COLO668 (cell line): ENCODE results near the gene RPL3.

Experiments
- DNase-seq: peaks from one replicate; lab custom pipeline; 2025; ENCODE audit not compliant: unreplicated experiment; lab: John Stamatoyannopoulos, UW

RPL3 gene

DNA sequence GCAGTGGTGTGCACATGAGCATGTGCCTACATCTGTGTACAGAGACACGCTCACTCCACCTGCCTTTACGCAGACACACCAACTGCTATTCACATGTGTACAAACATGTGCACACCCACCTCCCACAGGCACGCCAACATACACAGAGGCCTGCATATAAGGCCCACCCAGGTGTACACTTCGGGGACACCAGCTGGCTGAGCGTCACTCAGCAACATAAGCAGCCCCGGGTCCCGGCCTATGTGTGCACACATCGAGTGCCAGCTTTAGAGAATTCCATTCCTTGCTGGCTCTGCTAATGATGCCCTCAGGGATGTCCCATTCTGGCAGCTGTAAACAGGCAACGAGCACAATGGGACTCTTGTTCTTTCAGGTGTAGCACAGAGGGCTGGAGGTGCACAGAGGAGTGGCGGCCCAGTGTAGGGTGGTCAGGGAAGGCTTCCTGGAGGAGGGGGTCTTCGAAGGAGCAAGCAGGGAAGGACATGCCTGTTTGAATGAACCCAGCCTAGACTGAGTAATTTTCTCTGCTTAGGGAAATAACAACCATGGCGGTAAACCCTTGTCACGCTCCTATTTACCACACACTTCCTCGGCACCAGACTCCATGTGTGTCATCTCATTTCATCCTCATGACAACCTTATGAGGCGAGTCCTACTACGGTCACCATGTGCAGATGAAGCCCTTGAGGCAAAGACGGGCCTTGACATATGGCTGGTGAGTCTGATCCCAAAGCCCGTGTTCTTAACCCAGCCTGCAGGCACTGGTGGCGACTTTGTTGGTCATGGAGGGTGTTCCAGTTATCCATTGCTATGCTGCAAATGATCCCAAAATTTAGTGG is 35.1 kb downstream of the RPL3 start:
- DNase-seq: no peak

DNA sequence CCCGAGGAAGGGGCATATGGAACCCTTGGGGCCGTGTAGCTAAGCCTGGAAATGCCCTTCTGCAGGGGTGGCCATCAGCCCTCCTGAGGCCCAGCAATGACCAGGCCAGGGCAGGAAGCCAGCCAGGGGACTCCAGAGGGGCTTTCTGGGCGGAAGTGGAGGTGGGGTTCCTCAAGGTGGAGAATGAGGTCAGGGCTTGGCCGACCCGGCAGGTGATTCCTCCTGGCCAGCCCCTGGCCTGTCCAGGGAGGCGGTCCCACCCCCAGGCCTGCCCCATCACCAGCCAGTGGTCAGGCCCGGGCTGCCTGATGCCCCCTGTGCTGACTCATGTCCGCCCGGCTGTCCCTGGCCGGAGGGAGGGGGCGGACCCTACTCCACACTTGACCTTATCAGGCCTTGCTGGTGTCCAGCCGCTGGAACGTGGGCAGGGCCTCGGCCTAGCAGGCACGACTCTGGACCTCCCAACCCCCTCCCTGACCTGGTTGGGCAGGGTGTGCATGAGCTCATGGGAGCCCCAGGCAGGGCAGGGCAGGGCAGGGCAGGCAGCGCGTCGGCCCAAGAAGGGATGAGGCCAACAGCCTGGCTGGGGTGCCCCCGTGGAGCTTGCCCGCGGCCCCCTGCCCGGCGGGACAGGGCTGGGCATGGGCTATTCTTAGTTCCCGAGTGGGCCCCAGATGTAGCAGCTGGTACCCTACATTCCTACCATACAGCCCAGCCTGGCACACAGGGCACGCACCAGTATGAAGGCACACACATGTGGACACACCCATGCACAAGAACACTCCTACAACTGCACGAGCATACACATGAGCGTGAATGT is 35.9 kb downstream of the RPL3 start:
- DNase-seq: no peak

DNA sequence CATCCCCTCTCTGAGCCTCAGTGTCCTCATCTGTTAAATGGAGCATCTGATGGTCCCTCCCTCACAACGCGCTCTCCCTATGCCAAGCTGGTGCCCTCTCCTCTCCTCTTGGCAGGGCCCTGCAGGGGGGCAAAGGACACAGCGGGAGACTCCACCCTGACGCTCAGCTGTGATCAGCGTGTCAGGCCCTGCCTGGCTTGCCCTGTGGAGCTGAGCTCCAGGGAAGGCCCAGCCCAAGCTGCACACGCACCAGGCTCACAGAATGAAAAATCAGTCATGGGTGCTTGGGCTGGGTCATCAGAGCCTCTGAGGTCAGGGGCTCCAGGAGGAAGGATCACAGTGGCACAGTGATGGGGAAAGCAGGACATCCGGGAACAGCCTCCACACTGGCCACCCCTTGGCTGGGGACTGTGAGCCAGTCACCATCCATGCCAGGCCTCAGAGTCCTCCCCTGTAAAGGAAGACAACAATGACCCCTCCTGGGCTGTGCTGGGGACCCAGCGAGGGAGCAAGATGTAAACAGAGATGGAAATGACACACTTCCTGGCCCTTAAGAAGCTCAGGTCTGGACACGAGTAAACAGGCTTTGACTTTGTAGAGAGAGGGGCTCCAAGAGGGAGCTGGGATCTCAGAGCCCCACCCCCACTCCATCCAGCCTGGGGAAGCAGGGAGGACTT is 36.6 kb downstream of the RPL3 start:
- no peak for DNase-seq

DNA sequence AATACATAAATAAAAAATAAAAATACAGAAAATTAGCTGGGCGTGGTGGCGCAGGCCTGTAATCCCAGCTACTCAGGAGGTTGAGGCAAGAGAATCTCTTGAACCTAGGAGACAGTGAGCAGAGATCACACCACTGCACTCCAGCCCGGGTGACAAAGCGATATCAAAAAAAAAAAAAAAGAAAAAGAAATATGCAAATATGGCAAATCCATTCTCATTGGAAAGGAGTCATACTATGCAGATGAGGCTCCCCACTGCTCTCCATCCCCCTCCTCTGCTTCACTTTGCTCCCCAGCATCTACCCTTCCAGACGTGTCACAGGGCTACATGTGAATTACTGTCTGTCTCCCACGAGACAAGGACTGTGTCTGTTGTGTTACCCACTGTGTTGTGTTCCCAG is 38.3 kb downstream of the RPL3 start:
- DNase-seq: no peak

- DNase-seq: no peak
These were observed 39.2 kb downstream of the RPL3 start for GRCh38 chr22:39280250-39280649.

DNA sequence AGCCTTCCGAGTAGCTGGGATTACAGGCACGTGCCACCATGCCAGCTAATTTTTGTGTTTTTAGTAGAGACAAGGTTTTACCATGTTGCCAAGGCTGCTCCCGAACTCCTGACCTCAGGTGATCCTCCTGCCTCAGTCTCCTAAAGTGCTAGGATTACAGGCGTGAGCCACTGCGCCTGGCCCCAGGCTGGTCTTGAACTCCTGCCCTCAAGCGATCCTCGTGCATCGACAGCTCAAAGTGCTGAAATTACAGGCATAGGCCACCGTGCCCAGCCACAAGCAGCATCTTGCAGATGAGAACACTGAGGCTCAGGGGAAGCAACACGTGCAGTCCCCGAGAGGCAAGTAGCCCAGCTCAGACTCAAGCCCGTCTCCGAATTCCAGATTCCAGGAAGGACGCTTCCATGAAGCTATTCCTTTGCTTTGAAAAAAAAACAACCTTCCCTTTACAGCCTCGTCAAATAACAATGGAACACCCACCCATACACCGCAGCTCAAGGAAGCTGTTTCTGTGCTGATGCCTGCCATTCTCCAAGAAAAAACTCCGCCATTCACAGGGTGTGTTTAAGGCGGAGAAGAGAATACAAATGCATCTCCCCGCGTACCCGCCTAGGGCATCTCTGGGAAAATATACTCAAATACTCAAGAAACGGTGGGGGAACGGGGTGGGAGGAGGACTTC is 40.1 kb downstream of the RPL3 start:
- DNase-seq: no peak

GRCh38 chr22:39278040-39278439 is 41.4 kb downstream of the RPL3 start:
- DNase-seq: peak; percentile 12

DNA sequence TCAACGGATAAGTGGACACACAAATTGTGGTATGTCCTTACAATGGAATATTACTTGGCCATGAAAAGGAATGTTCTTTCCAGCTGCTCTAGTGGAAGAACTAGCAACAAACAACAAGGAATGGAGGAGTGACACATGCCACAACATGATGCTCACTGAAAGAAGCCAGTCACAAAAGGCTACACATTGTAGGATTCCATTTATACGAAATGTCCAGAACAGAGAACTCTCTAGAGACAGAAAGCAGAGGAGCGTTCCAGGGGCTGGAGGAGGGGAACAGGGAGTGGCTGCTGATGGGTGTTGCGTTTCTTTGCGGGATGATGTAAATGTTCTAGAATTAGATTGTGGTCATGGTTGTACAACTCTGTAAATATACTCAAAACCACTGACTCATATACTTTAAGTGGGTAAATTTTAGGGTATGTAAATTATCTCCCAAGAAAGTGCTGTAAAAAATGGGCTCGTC is 42.2 kb downstream of the RPL3 start:
- DNase-seq: peak; percentile 15

DNA sequence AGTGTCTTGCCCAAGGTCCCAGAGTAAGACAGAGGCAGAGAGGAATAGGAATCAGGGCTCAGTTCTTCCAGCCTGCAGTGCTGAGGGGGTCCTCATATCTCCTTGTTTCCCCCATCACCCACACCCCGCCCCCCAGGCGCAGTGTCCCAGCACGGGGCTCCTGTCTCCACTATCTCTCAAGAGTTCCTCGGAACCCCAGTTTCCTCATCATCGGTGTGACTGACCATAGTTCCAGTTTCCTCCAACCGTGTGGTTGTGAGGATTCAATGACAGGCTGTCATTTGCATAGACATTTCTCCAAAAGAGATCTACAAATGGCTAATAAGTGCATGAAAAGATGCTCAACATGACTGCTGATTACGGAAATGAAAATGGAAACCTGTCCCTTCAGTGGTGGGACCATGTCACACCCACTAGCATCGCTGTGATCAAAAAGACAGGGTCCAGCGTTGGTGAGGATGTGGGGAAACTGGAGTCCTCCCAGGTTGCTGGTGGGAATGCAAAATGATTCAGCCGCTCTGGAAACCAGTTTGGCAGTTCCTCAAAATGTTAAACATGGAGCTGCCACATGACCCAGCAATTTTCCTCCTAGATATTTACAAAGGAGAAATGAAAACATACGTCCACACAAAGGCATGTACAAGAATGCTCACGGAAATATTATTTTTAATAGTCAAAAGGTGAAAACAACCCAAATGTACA is 42.8 kb downstream of the RPL3 start:
- DNase-seq: no peak

- DNase-seq: peak; percentile 88
These were observed 43.5 kb downstream of the RPL3 start for GRCh38 chr22:39275814-39276439.

GRCh38 chr22:39273950-39274887 is 45.2 kb downstream of the RPL3 start:
- no peak for DNase-seq

DNA sequence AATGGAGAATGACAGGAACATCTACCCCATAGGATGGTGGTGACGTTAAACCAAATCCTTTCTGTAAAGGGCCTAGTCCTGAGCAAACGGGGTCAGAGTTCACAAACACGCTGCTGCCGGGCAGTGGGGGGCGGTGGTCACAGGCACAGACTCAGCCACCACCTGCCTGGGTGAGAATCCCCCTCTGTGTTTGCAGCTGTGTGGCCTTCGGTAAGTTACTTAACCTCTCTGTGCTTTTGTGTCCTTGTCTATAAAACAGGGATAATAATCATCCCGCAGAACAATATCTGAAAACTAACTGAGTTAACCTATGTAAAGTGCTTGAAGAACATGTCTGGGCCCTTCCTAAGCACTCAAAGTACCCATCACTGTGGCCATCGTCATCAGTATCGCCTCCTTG is 48.6 kb downstream of the RPL3 start:
- no peak for DNase-seq

GRCh38 chr22:39270280-39270679 is 49.1 kb downstream of the RPL3 start:
- DNase-seq: no peak

GRCh38 chr22:39269095-39269790 is 50.2 kb downstream of the RPL3 start:
- no peak for DNase-seq

GRCh38 chr22:39268645-39269044 is 50.8 kb downstream of the RPL3 start:
- no peak for DNase-seq

- no peak for DNase-seq
These were observed 51.4 kb downstream of the RPL3 start for GRCh38 chr22:39267974-39268373.

GRCh38 chr22:39266398-39267030 is 52.9 kb downstream of the RPL3 start:
- DNase-seq: no peak
